Thymus (tissue), 2 donors: ENCODE results near the gene CD82. TPM values are rescaled to one million over a fixed set of nuclear protein-coding genes. Genes with fewer than 3 reads are reported as not detected.

Experiments
- polyA plus RNA-seq: library from polyadenylated mRNA; stranded (reverse); fragments of 200-250 nt; gene quantifications from one replicate; pipeline ENCODE4 v1.2.3, GENCODE V29; 2013
- total RNA-seq: library from RNA; stranded (reverse); fragments of 120-200 nt; gene quantifications from one replicate; pipeline ENCODE4 v1.2.4, GENCODE V29; 2013
- donor health status: healthy.

CD82 gene
- total and polyA plus RNA-seq, 2 donors, result 34.8 to 34.9 TPM

Other genes starting within 250 kb of the CD82 start
- gene TSPAN18, start 161.3 kb downstream of the CD82 start, total RNA-seq, result 2.2 TPM
- 2.6 TPM for gene TSPAN18, start 161.3 kb downstream of the CD82 start, polyA plus RNA-seq